Measurements from ENCODE around the gene CCDC33.

CCDC33 gene

DNA sequence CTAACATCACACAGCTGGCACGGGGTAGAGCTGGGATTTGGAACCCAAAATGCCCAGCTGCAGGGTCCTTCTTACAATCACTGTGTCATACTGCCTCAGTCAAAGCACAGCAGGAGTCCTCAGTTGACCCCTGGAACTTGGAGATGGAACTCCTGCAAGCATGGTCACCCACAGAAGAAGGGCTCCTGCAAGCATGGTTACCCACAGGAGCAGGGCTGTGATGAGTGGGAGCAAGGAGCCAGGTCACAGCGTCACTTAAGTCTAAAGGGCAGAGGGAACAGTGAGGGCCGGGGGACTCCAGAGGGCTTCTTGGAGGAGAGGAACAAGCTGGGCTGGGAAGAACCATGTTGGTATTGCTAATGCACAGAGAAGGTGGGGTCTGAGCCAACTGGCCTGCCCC lies 24.9 kb downstream of the CCDC33 start:
- DNase-seq = no peak

DNA sequence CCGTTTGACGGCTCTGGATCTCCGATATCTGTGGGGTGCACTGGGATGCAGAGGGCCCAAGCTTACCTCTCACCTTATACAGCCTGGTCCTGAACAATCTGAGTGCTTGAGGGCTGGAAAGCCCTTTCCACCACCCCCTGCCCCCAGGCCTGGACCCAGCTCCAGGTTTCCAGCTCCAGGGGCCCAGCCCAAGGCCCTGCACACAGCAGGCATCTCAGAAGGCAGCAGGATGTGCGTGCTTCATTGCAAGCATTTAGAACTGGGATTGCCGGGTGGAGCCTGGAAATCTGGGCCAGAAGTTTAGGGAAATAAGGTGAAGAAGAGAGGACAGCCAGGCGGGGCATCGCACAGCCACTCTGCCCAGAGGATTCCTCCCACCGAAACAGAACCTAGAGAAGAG lies 25.6 kb downstream of the CCDC33 start:
- DNase-seq = no peak

DNA sequence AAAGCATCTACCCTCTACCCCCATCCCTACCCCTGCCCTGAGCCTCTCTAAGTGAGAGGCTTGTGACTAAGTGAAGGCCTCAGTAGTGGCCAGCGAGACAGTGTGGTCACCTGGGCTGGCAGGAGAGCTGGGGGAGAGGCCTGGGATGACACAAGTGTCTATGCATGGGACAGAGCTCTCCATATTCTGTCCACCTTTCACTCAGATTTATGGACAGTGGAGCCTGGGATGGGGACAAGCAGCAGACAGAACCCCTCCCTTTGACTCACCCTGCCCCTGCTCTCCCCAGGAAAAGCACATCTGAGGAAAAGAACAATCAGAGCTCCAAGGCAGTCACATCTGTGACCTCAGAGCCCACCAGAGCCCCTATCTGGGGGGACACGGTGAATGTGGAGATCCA lies 26.0 kb downstream of the CCDC33 start:
- DNase-seq = no peak

DNA sequence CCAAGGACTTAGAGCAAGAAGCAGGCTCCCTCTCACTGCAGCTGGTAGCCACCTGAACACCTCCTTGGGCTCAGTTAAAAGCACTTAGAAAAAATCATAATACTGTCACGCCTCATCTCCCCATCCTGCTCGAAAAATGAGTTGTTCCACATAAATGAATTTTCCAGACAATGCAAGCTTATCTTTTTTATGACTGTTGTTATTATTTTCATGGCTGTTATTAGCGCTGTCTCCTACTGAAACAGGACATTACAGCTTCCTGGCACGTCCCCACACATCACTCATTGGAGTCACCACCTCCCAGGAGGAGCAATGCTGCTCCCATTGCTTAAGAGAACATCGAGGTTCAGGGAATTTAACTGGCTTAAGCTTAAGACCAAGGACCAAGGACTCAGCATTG lies 26.5 kb downstream of the CCDC33 start:
- DNase-seq = no peak

DNA sequence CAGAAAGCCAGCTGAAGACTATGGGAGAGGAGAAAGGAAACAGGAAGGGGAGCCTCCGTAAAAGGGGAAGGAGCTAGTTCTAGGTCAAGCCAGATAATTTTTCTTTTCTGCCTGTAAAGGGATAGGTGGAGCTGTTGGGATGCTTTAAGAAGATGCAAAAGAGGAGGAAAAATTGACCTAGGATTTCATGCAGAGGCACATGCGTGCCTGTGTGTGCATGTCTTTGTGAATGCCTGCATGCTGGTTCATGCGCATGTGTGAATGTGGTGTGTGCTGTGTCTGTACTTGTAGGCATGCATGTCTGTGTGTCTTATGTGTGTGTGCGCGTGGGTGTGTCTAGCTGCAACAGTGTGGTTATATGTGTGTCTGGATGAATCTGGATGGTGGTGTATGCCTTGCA lies 27.3 kb downstream of the CCDC33 start:
- DNase-seq = no peak

DNA sequence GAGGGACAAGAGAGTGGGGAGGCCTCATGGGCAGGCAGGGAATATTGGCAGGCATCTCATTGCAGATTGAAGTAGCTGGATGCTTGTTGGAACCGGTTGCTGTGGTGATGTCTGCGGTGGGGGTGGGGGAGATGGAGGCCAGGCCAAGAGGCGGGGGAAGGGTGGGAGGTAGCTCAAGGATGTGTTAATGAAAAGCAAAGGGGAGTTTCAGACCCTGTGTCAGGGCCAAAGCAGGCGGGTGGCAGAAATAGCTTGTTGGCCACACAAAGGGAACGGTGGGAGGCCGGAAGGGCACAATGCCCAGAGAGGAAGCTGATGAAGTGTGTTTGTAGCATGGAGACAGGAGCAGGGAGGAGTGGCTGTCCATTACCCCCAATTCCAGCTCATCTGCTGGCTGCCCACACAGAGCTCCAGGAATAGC lies 28.0 kb downstream of the CCDC33 start:
- DNase-seq = no peak

DNA sequence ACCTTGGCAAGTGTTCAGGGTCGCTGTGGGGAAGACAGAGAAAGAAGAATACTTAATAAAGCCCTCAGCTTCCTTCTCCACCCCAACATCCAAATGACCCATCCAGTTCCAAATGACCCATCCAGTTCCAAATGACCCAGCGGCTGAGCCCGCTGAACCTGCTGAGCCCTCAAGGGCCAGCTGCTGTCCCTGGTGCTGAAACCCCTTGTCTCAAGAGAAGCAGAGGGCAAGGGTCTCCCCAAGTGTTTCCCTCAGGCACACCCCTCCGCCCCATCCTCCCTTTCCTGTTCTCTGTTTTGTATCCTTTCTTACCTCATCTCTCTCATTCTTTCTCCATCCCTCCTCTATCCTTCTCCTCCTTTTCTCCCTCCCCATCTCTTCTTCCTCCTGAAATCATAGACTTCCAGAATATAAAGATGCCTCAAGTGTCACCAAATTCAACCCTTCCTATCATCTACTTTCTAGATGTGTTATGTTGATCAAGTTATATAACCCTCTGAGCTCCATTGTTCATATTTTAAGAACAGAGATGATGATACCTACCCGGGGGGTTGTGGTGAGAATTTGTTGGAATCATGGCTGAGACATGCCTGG lies 29.0 kb downstream of the CCDC33 start:
- DNase-seq = no peak

DNA sequence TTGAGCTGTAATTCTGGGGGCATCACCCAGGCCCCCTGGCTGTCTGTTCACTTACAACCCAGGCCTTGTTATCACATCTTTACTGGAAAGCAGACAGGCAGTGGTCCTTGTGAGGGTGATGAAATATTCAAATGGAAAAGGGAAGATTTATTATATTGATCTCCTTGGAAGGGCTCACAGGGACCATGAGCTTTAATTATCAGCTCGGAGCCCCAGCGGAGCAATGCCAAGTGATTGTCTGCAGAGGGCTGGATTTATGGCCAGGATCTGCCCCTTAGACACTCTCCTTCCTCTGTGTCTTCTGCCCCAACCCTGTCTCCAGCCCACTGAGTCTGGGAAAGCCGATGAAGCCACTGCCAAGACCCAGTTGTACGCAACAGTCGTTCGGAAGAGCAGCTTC lies 31.9 kb downstream of the CCDC33 start:
- DNase-seq = no peak

DNA sequence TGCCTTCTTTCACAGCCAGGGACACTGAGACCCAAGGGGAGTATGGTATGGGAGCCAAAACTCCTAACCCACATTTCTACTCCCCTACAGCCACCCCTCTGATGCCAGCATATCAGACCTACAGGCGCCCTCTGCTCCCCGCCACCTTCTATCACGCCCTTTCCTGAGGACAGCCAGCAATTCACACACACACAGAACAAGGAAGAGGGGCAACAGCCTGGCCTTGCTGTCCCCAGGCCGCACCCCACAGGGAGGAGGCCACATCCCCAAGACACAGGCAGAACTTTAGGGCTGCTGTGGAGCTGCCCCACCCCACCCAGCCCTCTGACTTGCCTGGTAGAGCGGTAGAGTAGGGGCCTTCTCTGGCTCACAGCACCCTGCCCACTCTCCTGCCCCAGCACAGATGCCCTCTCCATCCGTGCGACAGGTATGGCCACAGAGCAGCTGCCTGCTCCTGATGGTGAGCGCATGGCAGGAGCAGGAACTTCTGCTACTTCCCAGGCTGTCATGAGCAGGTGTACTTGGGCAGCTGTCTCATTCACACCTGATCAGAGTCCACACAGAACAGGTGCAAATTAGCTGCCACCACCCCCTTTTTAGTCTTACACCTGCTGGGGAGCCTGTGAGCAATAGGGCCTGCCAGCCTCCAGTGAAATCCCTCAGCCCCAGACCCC lies 33.4 kb downstream of the CCDC33 start:
- no peak for DNase-seq

DNA sequence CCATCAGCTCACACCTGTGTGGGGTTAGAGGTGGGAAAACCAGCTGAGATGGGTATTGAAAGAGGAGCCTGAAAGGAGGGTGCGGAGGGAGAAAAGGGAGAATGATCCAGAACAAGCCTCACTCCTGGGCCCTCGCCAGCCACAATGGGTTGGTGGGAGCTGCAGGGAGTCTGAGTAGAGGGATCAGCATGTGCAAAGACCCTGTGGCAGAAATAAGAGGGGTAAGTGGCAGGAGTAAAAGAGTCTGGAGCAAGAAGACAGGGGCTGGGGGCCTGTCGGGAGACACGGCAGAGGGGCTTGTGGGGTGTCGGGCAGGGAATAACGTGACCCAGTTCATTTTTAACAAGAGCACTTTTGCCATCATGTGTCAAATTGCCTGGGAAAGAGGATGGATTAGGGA lies 34.0 kb downstream of the CCDC33 start:
- no peak for DNase-seq

DNA sequence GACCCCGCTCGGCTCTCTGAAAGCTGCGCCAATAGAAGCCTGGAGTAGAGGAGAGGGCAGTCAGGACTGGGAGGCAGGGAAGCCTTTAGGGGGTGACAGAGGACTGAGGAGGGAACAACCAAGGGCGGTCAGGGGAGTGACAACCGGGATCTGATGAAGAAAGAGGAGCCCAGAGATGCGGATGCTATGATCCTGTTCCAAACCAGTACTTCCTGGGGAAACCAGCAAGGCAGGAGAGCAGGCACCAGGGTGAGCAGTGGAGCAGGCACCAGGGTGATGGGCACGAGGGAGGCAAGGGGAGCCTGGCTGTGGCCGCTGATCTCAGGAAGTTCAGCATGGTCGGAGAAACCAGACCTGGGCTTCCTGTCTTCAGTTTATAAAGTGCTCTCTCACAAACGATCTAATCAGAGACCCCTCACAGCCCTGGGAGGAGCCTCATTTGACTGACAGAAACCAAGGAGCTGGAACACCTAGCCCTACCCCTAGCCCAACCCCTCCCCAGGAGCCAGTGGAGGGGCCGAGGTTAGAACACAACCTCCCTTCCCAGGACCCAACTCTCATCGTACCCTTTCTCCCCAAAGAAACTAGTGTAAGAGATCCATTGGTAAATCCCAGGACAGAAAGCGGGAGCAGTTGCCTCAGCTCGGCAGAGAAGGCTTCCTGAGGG lies 34.9 kb downstream of the CCDC33 start:
- no peak for DNase-seq

DNA sequence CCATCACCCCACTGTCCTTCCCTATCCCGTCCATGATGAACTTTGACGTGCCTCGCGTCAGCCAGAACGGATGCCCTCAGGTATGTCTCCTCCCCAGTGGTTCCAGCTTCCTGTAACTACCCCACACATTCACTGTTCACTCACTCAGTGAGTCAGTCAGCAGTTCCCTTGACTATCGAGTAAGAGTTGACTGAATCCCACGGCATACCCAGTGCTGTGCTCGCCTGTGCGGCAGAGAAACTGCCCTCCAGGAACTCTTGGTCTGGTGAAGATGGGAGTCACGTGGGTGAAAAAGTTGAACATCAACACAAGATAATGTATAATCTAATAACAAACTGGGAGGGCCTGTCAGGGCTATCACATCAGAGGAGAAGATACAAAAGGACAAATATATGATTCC lies 36.7 kb downstream of the CCDC33 start:
- no peak for DNase-seq

DNA sequence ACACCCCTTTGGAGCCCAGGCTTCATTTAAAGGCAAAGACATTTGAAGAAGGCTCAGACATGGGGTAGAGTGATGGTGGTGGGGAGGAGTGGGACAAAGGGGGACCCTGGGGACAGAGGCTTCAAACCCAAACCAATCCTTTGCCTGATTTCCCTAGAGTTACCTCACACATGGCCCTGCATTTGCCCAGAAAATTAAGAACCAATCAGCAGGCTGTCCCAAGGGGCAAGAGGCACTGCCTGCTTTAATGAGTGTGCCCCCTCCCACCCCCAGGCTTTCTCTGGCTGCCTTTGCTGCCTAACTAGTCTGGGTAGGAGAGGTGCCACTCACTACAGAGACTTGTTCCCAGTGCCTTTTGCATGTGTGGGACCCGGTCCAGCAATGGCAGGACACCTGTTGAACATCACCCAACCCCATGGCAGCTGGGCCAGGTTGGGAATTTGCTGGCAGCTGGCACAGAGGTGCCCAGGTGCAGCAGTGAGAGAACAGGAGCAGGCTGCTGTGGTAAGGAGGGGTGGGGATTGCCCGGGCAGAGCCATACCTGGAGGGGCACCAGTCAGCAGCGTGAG lies 38.4 kb downstream of the CCDC33 start:
- no peak for DNase-seq

DNA sequence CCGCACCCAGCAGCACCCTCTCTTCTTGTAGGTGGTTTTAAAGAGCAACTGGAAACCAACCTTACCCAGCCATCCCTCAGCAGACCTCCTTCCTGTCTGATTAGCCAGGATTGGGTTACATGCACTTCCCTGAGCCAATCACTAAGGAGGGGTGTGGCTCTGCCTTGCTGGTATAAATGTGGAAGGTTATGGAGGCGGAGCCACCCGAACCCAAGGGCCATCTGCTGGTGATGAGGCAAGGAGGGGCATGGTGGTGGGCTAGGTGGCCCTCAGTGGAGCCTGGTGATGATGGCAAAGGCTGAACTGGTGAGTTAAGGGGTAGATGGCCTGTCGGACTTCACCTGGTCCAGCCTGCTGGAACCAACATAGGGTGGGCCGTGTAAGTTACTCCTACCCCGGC lies 39.8 kb downstream of the CCDC33 start:
- DNase-seq = no peak

DNA sequence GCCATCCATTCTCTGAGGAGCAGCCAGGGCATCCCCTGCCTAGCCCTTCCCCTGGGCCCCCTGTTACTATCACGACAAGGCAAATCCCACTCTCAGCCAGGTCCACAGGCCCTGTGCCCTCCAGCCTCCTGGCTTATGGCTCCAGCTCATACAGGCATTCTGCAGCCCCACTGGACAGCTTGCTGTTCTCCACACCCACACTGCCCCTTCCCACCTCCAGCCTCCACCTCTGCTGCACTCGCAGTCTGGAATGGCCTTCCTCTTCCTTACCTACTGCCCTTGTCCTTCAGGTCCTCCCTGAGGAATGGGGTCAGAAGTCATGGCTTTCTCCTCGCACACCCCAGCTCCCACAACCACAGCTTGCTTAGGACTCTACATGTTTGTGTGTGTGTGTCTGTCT lies 40.4 kb downstream of the CCDC33 start:
- DNase-seq = no peak

DNA sequence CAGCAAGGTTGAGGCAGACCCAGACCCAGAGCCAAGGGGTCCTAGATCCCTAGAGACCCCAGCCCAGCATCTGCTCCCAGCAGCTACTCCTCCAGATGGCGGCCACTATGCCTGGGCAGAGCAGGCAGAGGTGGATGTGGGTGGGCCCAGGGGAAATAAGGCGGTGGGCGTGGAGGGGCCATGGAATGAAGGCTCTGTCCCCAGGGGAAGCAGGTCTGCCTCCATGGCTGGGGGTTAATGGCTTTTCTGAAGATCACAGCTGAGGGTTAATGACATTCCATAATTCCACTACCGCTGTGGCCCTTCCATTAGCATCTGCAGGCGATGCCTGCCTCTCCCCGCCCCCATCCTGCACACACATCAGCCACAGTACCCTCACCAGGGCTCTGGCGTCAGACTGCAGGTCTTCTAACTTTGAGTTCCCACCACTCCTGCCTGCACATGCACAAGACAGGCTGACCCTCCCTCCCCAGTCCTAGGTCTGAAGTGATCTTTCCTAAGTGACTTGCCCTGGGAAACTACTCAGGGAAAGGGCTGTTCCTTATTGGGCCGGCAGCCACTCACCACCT lies 41.2 kb downstream of the CCDC33 start:
- no peak for DNase-seq

DNA sequence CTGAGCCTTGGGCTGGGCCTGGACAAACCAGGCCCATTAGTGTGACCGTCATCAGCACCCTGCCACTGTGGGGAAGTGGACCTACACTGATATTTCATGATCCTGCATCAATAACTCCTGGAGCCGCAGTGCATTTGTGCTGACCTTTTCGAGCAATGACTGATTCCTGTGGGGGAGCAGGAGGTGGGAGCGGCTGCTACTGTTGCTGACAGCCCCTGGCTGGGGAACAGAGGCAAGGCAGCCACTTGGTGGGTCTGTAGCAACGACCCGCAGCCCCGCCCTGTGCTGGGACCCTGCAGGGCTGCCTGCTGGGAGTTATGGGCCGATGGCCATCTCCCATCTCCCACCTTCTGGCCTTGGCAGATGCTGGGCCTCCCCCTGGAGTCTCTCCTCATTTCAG lies 42.1 kb downstream of the CCDC33 start:
- no peak for DNase-seq

DNA sequence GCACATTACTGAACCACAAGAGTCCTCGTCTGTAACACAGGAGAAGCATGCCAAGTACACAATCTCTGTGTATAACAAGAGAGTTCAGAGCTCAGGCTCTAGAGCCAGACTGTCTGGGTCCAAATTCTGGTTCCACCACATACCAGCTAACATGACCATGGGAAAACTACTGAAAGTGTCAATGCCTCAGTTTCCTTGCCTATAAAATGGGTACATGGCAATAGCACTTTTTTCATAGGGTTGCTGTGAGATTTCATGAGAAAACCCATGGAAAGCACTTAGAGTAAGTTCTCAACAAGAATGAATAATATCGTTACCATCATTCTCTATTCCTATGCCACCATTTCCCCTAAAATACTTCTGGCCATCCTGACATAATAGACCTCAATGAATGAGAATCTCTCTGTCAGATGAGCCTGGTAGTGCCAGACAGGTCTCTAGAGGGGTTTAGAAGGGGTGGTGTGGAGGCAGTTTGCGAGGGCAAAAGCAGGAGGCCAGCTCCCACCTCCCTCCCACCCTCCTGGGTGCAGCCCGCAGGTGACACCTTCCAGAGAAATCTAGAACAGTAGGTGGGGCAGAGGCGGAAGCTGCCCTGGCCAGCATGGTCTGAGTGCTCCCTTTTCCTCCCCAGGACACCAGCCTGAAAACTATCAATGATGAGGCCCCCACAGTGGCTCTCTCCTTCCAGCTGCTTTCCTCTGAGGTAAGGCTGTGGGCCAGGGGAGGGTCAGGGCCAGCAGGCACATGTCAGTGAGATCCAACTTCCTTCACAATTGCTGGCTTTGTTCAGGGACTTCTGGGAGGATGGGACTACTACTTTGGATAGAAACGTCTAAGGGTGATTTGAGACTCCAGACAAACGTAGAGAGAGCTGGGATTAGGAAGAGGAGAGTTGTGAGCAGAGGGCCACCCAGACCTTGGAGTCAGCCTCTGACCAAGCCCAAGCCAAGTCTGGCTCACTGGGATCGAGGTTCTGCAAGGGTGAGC lies 45.3 kb downstream of the CCDC33 start:
- DNase-seq = no peak

DNA sequence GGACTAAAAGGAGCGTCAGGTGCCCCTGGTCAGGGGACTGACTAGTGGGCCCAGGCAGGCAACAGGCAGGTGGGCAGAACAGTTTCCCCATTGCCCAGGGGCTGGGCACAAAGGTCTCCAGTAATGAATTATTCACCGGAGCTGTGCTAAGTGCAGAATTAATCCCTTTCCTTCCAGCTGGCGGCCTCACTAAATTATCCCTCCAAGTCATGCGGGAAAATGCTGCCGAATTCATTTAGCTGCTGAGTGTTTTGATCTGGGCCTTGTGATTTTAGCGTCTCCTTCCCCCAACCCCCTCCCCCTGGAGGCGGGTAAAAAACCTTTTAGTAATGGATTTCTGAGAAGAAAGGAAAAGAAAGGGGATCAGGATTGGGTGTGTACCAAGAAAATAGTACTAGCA lies 47.2 kb downstream of the CCDC33 start:
- no peak for DNase-seq

DNA sequence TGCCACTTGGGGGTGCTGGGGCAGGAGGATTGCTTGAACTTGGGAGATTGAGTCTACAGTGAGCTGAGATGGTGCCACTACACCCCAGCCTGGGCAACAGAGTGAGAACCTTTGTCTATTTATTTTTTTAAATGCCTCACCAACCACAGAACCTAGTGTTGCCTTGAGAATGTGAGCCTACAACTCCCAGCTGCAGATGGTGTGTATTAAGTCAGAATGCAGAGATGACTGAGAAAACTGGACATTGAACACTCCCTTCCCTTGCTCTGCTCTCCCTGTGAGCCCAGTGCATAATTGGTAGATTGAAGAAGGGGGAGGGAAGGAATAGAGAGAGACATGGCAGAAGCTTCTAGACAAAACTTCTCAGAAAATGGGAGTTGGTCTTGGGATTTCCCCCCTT lies 53.5 kb downstream of the CCDC33 start:
- no peak for DNase-seq

DNA sequence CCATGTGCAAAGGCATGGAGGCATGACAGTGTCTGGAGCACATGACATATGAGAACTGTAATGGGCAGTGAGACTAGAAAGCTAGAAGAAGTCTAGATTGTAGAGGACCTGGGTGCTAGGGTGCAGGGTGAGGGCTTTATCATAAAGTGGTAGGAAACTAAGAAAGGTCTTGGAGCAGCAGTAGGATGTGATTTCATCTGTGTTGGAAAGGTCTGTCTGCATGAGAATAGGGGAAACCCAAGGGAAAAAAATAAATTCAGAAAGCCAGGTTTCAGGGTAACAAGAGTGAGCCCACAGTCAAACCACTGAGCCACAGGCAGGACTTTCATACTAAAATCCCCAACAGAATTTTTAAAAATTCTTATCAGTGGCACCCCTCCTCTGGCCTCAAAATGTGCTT lies 54.5 kb downstream of the CCDC33 start:
- DNase-seq = no peak

All from NCI-H526 treated with DMSO at 0.1 percent for 48 hours (cell line).